Stimulated activated naive B cell treated with anti-CD40 and anti-IgM and Interleukin-4, amounts not matched to agents 10 μg/mL and 1 μg/mL and 100 μg/mL, for 72 hours (primary cell): Measurements from ENCODE around the gene UNC5A.
A peak's percentile ranks its signal among the peaks of the same experiment; 100 is the strongest.

Experiments used
- ATAC-seq, 2 donors: fragments of 150-1000 bp; cut with Tn5 transposase; replicated peaks; 2 replicates each; pipeline ENCODE4 v1.10.0; 2021; ENCODE audit warnings: moderate library complexity in 1 of 2
- DNase-seq: peaks from one replicate; pipeline ENCODE4 v3.0.0; 2021
- H3K27ac Mint-ChIP-seq: one replicate; pipeline ENCODE4 v1.8.0; 2022; ENCODE audit warnings: mild to moderate bottlenecking, mixed read lengths
- H3K27me3 Mint-ChIP-seq, 2 donors: one replicate each; pipeline ENCODE4 v1.8.0; 2022; ENCODE audit warnings: mixed read lengths in 2 of 2
- H3K36me3 Mint-ChIP-seq, 2 donors: one replicate each; pipeline ENCODE4 v1.8.0; 2022; ENCODE audit warnings: mixed read lengths in 2 of 2, mild to moderate bottlenecking in 1 of 2
- H3K4me1 Mint-ChIP-seq, 2 donors: one replicate each; pipeline ENCODE4 v1.8.0; 2022; ENCODE audit warnings: mixed read lengths in 2 of 2, mild to moderate bottlenecking in 1 of 2
- H3K4me3 Mint-ChIP-seq, 2 donors: one replicate each; pipeline ENCODE4 v1.8.0; 2022; ENCODE audit warnings: mild to moderate bottlenecking in 2 of 2, mixed read lengths in 2 of 2, moderate library complexity in 1 of 2
- H3K9me3 Mint-ChIP-seq, 2 donors: one replicate each; pipeline ENCODE4 v1.8.0; 2022; ENCODE audit warnings: mixed read lengths in 2 of 2, mild to moderate bottlenecking in 1 of 2

The UNC5A gene

DNA sequence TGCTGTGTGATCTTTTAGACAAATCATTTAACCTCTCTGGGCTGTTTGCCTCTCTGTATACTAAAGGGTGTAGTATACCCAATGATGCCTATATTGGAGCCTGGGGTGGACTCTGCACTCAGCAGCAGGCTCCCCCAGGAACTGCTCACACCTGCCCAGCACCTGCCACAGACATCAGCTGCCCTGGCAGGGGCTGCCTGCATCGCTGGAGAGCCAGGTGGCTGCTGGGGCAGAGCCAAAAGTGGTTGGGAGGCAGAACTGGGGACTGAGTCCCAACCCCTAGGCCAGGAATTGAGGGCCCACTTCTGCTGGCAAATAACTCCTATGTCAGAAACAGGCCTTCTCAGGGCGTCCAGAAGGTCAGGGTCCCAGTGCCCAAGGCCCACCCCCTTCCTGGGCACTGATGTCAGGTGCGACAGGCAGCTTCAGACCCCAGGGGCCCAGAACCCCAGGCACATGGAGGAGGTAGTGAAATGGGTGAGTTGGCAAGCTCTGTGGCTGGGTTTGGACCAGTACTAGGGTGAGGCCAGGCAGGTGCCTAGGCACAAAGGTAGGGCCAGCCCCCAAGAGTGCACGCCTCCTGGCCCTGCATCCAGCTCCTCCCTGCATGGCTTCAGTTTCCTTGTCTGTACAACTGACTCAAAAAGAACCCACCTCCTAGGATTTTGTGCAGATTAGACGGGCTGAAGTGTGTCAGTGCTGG is 5.8 kb downstream of the UNC5A start:
- no peak for DNase-seq
- no peak for ATAC-seq
- Mint-ChIP-seq H3K27me3 (peaks cover 83 to 91% of the 10 kb centered on the region in 2 donors), H3K9me3 (no peaks in the 10 kb centered on the region), H3K27ac (no peak overlapping the region), H3K4me1 (peaks cover 24 to 28% of the 10 kb centered on the region in 2 donors), H3K36me3 (no peaks in the 10 kb centered on the region), H3K4me3 (peak overlapping the region; percentile 52 to 59)

DNA sequence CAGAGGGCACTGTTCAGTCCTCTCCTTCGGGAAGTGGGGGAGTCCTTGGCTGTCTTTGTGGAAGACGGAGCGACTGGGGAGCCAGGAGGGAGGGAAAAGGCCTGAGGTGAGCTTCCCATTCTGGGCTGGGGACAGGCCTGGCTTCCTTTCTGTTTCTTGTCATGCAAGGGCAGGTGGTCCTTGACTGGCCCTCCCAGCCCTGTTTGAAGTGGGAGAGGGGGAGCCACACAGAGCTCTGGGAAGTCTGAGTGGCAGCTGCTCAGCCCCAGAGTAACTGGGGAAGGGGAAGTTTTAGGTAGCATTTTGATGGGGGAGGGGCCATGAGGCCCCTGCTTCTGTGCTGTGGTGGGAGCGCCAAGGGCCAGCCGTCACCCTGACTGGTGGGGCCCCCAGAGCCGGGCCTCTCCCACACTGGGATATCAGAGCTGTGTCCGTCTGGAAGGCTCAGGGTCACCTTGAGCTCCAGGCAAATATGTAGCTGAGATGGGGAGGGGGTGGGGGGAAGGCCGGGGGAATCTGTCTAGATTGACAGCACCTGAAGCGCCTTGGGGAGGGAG is 6.5 kb downstream of the UNC5A start:
- DNase-seq: no peak
- Mint-ChIP-seq H3K4me3 (peak overlapping the region; percentile 52 to 59), H3K27ac (no peak overlapping the region), H3K36me3 (no peaks in the 10 kb centered on the region), H3K4me1 (peaks cover 20 to 22% of the 10 kb centered on the region in 2 donors), H3K9me3 (no peaks in the 10 kb centered on the region), H3K27me3 (peaks cover 77 to 86% of the 10 kb centered on the region in 2 donors)
- no peak for ATAC-seq

DNA sequence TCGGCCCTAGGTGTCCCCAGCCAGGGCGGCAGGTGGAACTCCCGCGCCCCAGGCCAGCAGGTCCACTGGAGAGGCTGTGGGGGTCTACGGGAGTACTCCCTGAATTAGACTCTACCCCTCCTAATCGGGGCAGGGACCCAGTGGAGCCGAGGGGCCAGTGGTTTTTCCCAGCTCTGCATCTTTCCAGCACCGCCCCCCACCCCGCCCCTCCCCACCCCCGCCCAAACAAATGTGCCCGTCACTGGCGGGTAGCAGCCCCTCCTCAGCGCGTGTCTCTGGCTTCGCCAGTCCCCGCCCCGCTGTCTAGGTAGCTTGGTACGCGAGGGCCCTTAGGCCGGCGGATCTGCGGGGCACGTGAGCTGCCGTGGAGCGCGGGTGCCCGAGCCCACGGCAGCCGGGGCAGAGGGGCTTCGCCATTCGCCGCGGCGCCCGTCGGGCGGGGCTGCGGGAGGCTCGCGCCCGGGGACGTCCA is 7.0 kb downstream of the UNC5A start:
- ATAC-seq: peak; percentile 35 to 36
- Mint-ChIP-seq H3K36me3 (no peaks in the 10 kb centered on the region), H3K9me3 (no peaks in the 10 kb centered on the region), H3K27me3 (peaks cover 76 to 86% of the 10 kb centered on the region in 2 donors), H3K27ac (no peak overlapping the region), H3K4me3 (no peak overlapping the region), H3K4me1 (peaks cover 15 to 17% of the 10 kb centered on the region in 2 donors)
- DNase-seq: no peak

DNA sequence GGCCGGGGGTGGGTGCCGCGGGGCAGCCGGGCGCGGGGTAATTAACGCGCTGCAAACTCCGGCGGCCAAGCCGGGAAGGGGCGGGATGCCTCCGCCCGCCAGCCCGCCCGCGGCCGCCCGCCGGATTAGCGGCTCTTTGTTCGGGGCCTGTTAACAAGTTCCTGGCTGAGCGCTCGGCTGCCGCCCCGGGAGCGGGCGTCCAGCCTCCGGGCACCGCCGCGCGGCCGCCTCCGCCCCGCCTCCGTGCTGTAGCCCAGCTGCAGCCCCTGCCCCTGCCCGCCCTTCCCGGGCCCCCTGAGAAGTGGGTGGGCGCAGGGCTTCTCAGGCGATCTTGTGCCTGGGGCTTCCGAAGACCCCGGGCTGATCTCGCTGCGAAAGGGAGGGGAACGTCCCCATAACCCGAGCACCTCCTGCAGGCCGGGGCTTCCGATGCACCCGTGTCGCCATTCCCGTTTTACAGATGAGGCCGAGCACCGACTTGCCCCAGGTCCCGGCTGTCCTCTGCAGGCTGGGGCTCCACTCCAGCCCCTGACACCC is 7.5 kb downstream of the UNC5A start:
- H3K4me1 Mint-ChIP-seq: peaks cover 13 to 17% of the 10 kb centered on the region in 2 donors
- H3K27me3 Mint-ChIP-seq: peaks cover 79 to 86% of the 10 kb centered on the region in 2 donors
- no peaks in the 10 kb centered on the region for H3K9me3 Mint-ChIP-seq
- H3K27ac Mint-ChIP-seq: no peak overlapping the region
- H3K4me3 Mint-ChIP-seq: peak overlapping the region; percentile 63 to 64
- DNase-seq (no peak), ATAC-seq (peak; percentile 41 to 53)
- H3K36me3 Mint-ChIP-seq: no peaks in the 10 kb centered on the region

DNA sequence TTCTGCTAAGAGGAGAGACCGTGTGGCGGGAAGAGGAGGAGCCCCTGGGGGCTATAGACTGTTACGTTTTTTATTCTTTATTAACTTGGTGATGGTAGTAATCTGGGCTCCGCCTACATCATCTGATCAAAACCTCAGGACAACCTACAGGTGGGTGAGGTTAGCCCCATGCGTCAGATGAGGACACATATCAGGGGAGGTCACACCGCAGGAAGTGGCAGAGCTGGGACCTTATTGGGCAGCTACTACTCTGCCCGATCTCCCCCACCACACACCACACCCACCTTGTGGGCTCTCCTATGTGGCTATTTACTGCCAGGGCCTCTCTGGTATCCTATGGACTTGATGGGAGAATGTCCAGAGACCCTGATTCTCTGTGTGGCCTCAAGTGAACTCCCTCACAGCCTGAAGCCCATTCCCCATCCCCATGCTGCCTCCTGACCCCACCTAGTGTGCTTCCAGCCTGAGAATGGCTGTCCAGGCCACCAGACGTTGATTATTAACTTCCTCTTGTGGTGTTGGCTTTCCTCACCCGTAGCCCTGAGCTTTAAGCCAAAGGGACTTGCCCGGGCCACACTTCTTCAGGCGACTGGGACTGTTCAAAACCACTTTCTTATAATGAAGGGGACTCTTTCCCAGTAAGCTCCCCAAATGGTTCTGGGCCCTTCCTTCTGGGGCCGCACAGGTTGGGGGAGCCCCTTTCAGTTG is 8.2 kb downstream of the UNC5A start:
- peaks cover 79 to 85% of the 10 kb centered on the region in 2 donors for H3K27me3 Mint-ChIP-seq
- DNase-seq (no peak), ATAC-seq (peak; percentile 65)
- H3K4me1 Mint-ChIP-seq: peaks cover 9 to 17% of the 10 kb centered on the region in 2 donors
- no peaks in the 10 kb centered on the region for H3K9me3 Mint-ChIP-seq
- no peaks in the 10 kb centered on the region for H3K36me3 Mint-ChIP-seq
- peak overlapping the region; percentile 90 for H3K27ac Mint-ChIP-seq
- H3K4me3 Mint-ChIP-seq: peak overlapping the region; percentile 63 to 64

GRCh38 chr5:176819476-176819875 is 9.1 kb downstream of the UNC5A start:
- Mint-ChIP-seq H3K36me3 (no peaks in the 10 kb centered on the region), H3K4me3 (no peak overlapping the region), H3K9me3 (no peaks in the 10 kb centered on the region), H3K27me3 (peaks cover 75 to 82% of the 10 kb centered on the region in 2 donors), H3K27ac (no peak overlapping the region), H3K4me1 (peaks cover 9 to 17% of the 10 kb centered on the region in 2 donors)
- DNase-seq: no peak
- no peak for ATAC-seq

DNA sequence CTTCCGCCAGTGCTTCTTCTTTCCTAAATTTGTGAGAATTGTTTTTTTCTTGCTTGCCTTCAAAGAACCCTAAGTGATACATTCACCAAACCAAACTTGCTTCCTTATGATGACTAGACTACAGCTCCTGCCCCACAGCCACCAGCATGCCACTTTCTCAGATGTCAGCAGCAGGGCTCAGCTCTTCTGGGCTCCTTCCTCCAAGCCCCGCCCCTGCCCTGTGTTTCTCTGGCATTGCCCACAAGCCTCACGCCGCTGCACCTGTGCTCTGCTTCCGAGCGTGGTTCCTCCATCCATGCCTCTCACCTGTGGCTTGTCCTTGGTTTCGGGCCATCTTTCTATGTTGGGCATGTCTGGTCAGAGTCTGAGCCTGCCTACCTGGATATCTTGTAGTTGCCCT is 10.6 kb downstream of the UNC5A start:
- Mint-ChIP-seq H3K27me3 (peaks cover 67 to 68% of the 10 kb centered on the region in 2 donors), H3K36me3 (no peaks in the 10 kb centered on the region), H3K9me3 (no peaks in the 10 kb centered on the region), H3K4me1 (peaks cover 9 to 17% of the 10 kb centered on the region in 2 donors), H3K4me3 (no peak overlapping the region), H3K27ac (no peak overlapping the region)
- ATAC-seq (no peak), DNase-seq (no peak)

- H3K4me3 Mint-ChIP-seq: no peak overlapping the region
- peaks cover 62 to 63% of the 10 kb centered on the region in 2 donors for H3K27me3 Mint-ChIP-seq
- no peaks in the 10 kb centered on the region for H3K36me3 Mint-ChIP-seq
- ATAC-seq: no peak
- no peak overlapping the region for H3K27ac Mint-ChIP-seq
- H3K4me1 Mint-ChIP-seq: peaks cover 9 to 16% of the 10 kb centered on the region in 2 donors
- H3K9me3 Mint-ChIP-seq: no peaks in the 10 kb centered on the region
- no peak for DNase-seq
These were observed 11.1 kb downstream of the UNC5A start for GRCh38 chr5:176821441-176821840.

DNA sequence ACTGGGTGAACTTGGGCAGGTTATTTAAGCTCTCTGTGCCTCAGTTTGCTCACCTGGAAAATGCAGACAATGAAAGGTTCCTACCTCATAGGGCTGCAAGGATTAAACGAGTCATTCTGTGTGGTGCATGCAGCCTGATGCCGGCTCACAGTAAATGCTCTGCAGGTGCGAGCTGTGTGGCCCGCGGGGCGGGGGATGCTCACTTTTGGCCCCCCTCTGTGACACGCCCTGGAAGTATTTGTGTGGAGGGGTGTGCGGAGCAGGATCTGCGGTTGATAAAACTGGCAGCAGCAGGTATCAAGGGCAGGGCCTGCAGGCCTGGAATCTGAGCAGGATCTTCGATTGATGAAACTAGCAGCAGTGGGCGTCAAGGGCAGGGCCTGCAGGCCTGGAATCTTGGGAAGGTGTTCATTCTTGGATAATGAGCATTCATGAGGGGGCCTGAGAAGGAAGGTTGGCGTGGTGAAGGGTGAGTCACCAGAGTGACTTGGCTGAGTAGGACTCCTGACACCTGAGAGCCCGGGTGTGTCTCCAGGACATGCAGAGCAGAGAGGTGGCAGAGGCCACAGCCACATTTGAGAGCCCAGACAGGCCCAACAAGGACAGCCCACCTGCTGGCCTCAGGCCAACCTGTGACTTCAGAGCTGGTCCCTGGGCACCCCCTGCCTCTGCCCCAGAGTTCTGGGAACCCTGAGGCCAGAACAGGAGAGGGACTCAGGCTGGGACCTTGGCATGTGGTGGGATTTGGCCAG is 11.9 kb downstream of the UNC5A start:
- no peak overlapping the region for H3K4me3 Mint-ChIP-seq
- peaks cover 5 to 10% of the 10 kb centered on the region in 2 donors for H3K4me1 Mint-ChIP-seq
- no peaks in the 10 kb centered on the region for H3K36me3 Mint-ChIP-seq
- no peak for DNase-seq
- peaks cover 55 to 57% of the 10 kb centered on the region in 2 donors for H3K27me3 Mint-ChIP-seq
- H3K9me3 Mint-ChIP-seq: no peaks in the 10 kb centered on the region
- no peak for ATAC-seq
- H3K27ac Mint-ChIP-seq: no peak overlapping the region

DNA sequence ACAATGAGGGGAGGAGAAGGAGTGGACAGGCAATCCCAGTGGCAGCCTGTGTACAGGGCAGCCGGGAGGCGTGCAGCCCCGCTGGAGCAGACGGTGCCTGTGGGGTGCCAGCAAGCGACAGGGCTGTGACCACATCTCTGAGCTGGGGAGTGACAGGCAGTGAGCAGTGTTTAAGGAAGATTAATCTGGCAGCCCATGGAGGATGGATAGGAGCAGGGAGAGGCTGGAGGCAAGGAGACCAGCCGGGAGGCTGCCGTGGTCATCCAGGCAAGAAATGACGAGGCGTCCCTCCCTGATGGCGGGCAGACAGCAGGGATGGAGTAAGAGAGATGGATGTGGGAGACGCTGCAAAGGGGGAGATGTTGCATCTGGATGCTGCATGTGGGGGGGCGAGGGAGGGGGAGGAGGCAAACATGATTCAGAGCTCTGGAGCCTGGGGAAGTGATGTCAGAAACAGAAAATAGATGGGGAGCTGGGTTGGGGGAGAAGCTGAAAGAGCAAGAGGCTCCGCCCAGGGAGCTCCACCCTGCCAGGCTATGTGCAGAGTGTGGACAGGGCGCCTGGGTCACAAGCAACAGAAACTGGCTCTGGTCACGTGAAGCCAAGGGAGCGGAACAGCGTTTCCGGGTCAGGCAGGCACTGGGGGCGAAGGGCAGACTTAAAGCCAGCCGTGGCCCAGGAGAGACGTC is 12.6 kb downstream of the UNC5A start:
- Mint-ChIP-seq H3K36me3 (no peaks in the 10 kb centered on the region), H3K4me3 (no peak overlapping the region), H3K4me1 (peaks cover 5 to 10% of the 10 kb centered on the region in 2 donors), H3K27ac (no peak overlapping the region), H3K27me3 (peaks cover 55 to 57% of the 10 kb centered on the region in 2 donors), H3K9me3 (no peaks in the 10 kb centered on the region)
- DNase-seq (no peak), ATAC-seq (no peak)

DNA sequence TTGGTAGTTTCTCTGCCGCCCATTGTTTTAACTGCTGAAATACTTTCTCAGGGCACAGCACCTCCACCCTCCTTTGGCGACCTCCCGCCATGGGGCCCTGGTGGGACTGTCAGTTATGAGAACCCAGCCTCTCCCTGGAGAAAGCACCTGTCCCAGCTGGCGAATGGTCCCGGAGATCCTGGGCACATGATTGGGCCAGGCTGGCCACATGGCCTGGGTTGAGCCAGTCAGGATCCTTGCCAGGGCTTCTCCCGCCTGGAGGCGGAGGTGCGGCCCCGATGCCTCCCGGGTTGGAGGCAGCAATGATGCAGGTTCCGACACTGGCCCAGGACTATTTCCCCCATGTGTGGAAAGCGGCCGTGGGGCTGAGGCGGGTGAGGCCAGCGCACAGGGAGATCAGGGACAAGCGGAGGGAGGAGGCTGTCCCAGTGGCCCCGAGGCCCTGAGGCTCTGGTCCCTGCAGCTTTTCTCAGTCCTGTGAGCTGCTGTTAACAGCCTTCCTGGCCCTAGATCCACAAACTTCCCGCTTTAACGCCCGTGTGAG is 13.6 kb downstream of the UNC5A start:
- Mint-ChIP-seq H3K4me1 (peaks cover 0 to under 1% of the 10 kb centered on the region in 2 donors), H3K27ac (no peak overlapping the region), H3K27me3 (peaks cover 47 to 49% of the 10 kb centered on the region in 2 donors), H3K9me3 (no peaks in the 10 kb centered on the region), H3K4me3 (no peak overlapping the region), H3K36me3 (no peaks in the 10 kb centered on the region)
- DNase-seq: no peak
- no peak for ATAC-seq

GRCh38 chr5:176824604-176825003 is 14.2 kb downstream of the UNC5A start:
- Mint-ChIP-seq H3K36me3 (no peaks in the 10 kb centered on the region), H3K4me1 (no peaks in the 10 kb centered on the region), H3K4me3 (no peak overlapping the region), H3K27ac (no peak overlapping the region), H3K27me3 (peaks cover 40 to 47% of the 10 kb centered on the region in 2 donors), H3K9me3 (no peaks in the 10 kb centered on the region)
- ATAC-seq: no peak
- DNase-seq: no peak

GRCh38 chr5:176825234-176825633 is 14.9 kb downstream of the UNC5A start:
- ATAC-seq (no peak), DNase-seq (no peak)
- peaks cover 0 to under 1% of the 10 kb centered on the region in 2 donors for H3K4me1 Mint-ChIP-seq
- no peak overlapping the region for H3K4me3 Mint-ChIP-seq
- H3K9me3 Mint-ChIP-seq: peaks cover 1% of the 10 kb centered on the region in 2 donors
- H3K36me3 Mint-ChIP-seq: no peaks in the 10 kb centered on the region
- no peak overlapping the region for H3K27ac Mint-ChIP-seq
- peaks cover 34 to 45% of the 10 kb centered on the region in 2 donors for H3K27me3 Mint-ChIP-seq
